ENCODE data around the gene SLC25A39.

The SLC25A39 gene

DNA sequence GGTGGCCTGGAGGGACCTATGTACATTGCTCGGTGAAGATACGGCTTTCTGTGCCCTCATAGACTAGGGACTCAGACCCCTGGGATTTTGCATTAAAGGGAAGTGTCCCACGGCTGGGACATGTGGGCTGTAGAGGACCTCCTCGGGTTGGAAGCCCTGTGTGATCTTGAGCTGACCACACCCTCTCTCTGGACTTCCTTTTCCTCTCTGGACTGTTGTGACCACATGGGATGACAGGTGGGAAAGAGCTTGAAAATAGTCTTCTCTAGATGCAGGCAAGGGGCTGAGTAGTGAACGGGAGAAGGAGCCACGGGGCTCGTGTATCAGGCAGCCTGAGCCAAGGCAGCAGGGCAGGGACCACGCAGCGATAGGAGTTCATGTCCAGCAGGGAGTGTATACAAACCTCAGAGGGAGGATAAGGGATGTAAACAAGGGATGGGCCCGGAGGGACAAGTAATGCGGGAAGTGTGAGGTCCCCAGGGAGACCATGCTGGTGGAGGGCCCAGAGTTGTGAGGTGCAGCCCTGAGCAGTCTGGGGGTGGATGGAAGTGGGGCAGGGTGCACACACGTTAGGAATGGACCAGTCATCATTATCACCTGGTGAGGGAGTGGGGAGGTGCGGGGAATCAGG, 52.2 kb downstream of the SLC25A39 start:
- no peak for DNase-seq

Data from activated CD4-positive, alpha-beta T cell treated with anti-CD3 and anti-CD28 coated beads for 4 hours (primary cell).